ENCODE results near the gene BCL2L14.

The BCL2L14 gene

GRCh38 chr12:12023456-12023855 lies 47.3 kb upstream of the BCL2L14 start (continued):
- TF ChIP-seq SP7 (tag by site-specific recombination; IDR thresholded peaks at IDR 0.05) (no peak), ZNF558 (tag by site-specific recombination; IDR thresholded peaks at IDR 0.05) (no peak), KLF10 (tag by site-specific recombination; IDR thresholded peaks at IDR 0.05) (no peak), ZNF48 (tag by site-specific recombination; IDR thresholded peaks at IDR 0.05) (no peak), ZXDB (tag by site-specific recombination; IDR thresholded peaks at IDR 0.05) (no peak), ZNF18 (tag by site-specific recombination; IDR thresholded peaks at IDR 0.05) (no peak), ZNF16 (tag by site-specific recombination; IDR thresholded peaks at IDR 0.05; ENCODE audit: low read depth) (no peak), ZNF692 (tag by site-specific recombination; IDR thresholded peaks at IDR 0.05) (no peak)

DNA sequence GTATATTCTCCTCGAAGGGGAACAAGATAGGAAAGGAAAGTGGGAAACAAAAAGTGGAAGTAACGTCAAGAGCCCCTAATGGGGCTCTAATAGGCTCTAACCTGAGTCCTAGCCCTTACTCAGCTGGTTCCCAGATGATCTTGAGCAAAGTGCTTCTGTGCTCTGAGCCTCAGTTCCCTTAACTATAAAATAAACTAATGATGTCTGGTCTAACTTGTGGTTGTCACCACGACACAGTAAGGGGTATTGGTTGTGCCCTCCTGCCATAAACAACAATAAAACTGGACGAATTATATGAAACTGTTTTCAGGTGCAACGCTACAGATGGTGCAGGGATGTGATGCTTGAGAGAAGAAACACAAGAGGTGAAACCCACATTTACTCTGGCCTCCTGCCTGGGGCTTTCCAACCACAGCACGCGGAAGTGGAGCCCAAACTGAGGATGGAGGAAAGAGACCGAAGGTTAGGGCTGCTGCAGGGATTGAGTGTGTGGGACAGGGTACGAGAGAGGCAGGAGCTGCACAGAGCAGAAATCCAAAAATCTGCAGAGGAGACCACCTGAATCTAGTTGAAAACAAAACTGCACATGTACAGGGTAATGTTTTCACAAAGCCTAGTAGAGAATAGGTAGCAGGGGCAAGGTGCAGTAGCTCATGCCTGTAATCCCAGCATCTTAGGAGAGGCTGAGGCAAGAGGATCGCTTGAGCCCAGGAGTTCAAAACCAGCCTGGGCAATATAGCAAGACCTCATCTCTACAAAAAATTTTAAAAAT lies 45.6 kb upstream of the BCL2L14 start:
- H3K4me3 ChIP-seq (ENCODE audit: low read depth, low read length) = no peak overlapping the region
- ChIA-PET POLR2A (no interaction called here), CTCF (interaction anchor here (0.7 to 1.0 kb wide), 3 partner anchors 9 to 444 kb away, joined by 3 to 4 read pairs (median 3); no protein-coding TSS in a partner anchor)
- no peaks in the 10 kb centered on the region for H3K9me3 ChIP-seq (ENCODE audit: control insufficient read depth, insufficient read depth, low read depth, low read length)
- no peaks in the 10 kb centered on the region for H3K36me3 ChIP-seq (ENCODE audit: control insufficient read depth in 2 of 2, insufficient read depth in 1 of 2, low read length in 2 of 2)
- no peak for TF ChIP-seq ZNF585B (tag by site-specific recombination; IDR thresholded peaks at IDR 0.05)
- TF ChIP-seq ZNF785 (tag by site-specific recombination; IDR thresholded peaks at IDR 0.05) = no peak
- TF ChIP-seq KLF9 (tag by site-specific recombination; IDR thresholded peaks at IDR 0.05; ENCODE audit: low read depth) = no peak
- no peak for TF ChIP-seq IKZF3 (tag by site-specific recombination; IDR thresholded peaks at IDR 0.05)
- TF ChIP-seq ZNF211 (tag by site-specific recombination; IDR thresholded peaks at IDR 0.05; ENCODE audit: low read depth) = no peak
- no peak for TF ChIP-seq ZNF501 (tag by site-specific recombination; IDR thresholded peaks at IDR 0.05)
- TF ChIP-seq ZSCAN18 (tag by site-specific recombination; IDR thresholded peaks at IDR 0.05) = no peak
- TF ChIP-seq ZNF10 (tag by site-specific recombination; IDR thresholded peaks at IDR 0.05) = no peak
- TF ChIP-seq, protein P1, sequence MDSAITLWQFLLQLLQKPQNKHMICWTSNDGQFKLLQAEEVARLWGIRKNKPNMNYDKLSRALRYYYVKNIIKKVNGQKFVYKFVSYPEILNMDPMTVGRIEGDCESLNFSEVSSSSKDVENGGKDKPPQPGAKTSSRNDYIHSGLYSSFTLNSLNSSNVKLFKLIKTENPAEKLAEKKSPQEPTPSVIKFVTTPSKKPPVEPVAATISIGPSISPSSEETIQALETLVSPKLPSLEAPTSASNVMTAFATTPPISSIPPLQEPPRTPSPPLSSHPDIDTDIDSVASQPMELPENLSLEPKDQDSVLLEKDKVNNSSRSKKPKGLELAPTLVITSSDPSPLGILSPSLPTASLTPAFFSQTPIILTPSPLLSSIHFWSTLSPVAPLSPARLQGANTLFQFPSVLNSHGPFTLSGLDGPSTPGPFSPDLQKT (IDR thresholded peaks at IDR 0.05; ENCODE audit: borderline replicate concordance, low read depth, low read length) = no peak
- H3K27ac ChIP-seq (ENCODE audit: extremely low read depth, low read depth, low read length) = no peak overlapping the region
- no peaks in the 10 kb centered on the region for H3K4me1 ChIP-seq (ENCODE audit: control insufficient read depth, insufficient read depth, low read length)

GRCh38 chr12:12025799-12026386 lies 44.8 kb upstream of the BCL2L14 start:
- H3K9me3 ChIP-seq (ENCODE audit: control insufficient read depth, insufficient read depth, low read depth, low read length) = no peaks in the 10 kb centered on the region
- CTCF ChIA-PET = interaction anchor here (0.7 to 1.0 kb wide), 3 partner anchors 8 to 444 kb away, joined by 3 to 4 read pairs (median 3); no protein-coding TSS in a partner anchor
- TF ChIP-seq ZNF223 (tag by site-specific recombination; IDR thresholded peaks at IDR 0.05) (no peak), EGR2 (tag by site-specific recombination; IDR thresholded peaks at IDR 0.05; ENCODE audit: low read depth) (no peak), ZSCAN16 (tag by site-specific recombination; IDR thresholded peaks at IDR 0.05) (no peak), ZNF133 (tag by site-specific recombination; IDR thresholded peaks at IDR 0.05) (no peak), ZNF114 (tag by site-specific recombination; IDR thresholded peaks at IDR 0.05) (no peak), ZNF121 (tag by site-specific recombination; IDR thresholded peaks at IDR 0.05) (no peak), ZNF423 (tag by site-specific recombination; IDR thresholded peaks at IDR 0.05) (no peak), ZNF324 (tag by site-specific recombination; IDR thresholded peaks at IDR 0.05) (no peak), ZNF670 (tag by site-specific recombination; IDR thresholded peaks at IDR 0.05; ENCODE audit: low read depth) (no peak)
- TF ChIP-seq, protein P2, sequence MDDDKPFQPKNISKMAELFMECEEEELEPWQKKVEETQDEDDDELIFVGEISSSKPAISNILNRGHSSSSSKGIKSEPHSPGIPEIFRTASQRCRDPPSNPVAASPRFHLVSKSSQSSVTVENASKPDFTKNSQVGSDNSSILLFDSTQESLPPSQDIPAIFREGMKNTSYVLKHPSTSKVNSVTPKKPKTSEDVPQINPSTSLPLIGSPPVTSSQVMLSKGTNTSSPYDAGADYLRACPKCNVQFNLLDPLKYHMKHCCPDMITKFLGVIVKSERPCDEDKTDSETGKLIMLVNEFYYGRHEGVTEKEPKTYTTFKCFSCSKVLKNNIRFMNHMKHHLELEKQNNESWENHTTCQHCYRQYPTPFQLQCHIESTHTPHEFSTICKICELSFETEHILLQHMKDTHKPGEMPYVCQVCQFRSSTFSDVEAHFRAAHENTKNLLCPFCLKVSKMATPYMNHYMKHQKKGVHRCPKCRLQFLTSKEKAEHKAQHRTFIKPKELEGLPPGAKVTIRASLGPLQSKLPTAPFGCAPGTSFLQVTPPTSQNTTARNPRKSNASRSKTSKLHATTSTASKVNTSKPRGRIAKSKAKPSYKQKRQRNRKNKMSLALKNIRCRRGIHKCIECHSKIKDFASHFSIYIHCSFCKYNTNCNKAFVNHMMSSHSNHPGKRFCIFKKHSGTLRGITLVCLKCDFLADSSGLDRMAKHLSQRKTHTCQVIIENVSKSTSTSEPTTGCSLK (tag by site-specific recombination; IDR thresholded peaks at IDR 0.05) = no peak

More at GRCh38 chr12:12025799-12026386, 44.8 kb upstream of the BCL2L14 start:
- Histone ChIP-seq H3K4me1 (ENCODE audit: control insufficient read depth, insufficient read depth, low read length) (no peaks in the 10 kb centered on the region), H3K4me3 (ENCODE audit: low read depth, low read length) (no peak overlapping the region), H3K27ac (ENCODE audit: extremely low read depth, low read depth, low read length) (no peak overlapping the region), H3K36me3 (ENCODE audit: control insufficient read depth in 2 of 2, insufficient read depth in 1 of 2, low read length in 2 of 2) (no peaks in the 10 kb centered on the region)
- POLR2A ChIA-PET = no interaction called here
